NCI-H446 (cell line): ENCODE data around the gene TSPYL2.

Experiments used
- DNase-seq, 2 experiments: peaks; one replicate each; lab custom pipeline; 2025; lab: John Stamatoyannopoulos, UW

Gene TSPYL2

GRCh38 chrX:53080628-53081580 lies 1.3 kb upstream of the TSPYL2 start:
- no peak for DNase-seq

GRCh38 chrX:53082773-53083616 lies 828 bp downstream of the TSPYL2 start:
- no peak for DNase-seq

- no peak for DNase-seq
Measured at GRCh38 chrX:53084043-53084570, 1.9 kb downstream of the TSPYL2 start.

GRCh38 chrX:53084863-53085262 lies 2.7 kb downstream of the TSPYL2 start:
- no peak for DNase-seq

GRCh38 chrX:53085661-53086229 lies 3.6 kb downstream of the TSPYL2 start:
- DNase-seq: no peak

GRCh38 chrX:53086464-53086863 lies 4.3 kb downstream of the TSPYL2 start:
- DNase-seq: no peak

GRCh38 chrX:53087388-53087831 lies 5.2 kb downstream of the TSPYL2 start:
- no peak for DNase-seq

- no peak for DNase-seq
Measured at GRCh38 chrX:53088136-53088974, 6.2 kb downstream of the TSPYL2 start.

- DNase-seq: peak; percentile 6 to 37
Measured at GRCh38 chrX:53089224-53089842, 7.2 kb downstream of the TSPYL2 start.

GRCh38 chrX:53089925-53090324 lies 7.8 kb downstream of the TSPYL2 start:
- DNase-seq: no peak

GRCh38 chrX:53091354-53091753 lies 9.2 kb downstream of the TSPYL2 start:
- DNase-seq: no peak

GRCh38 chrX:53093177-53093655 lies 11.0 kb downstream of the TSPYL2 start:
- peak; percentile 56 to 80 for DNase-seq

GRCh38 chrX:53093748-53094581 lies 11.8 kb downstream of the TSPYL2 start, which contains the start of gene KANTR:
TSS of gene KANTR (plus strand) at chrX:53094142. CDS start at chrX:53124273, 30,131 bp downstream.
- DNase-seq: peak; percentile 90 to 95

GRCh38 chrX:53094582-53094905 lies 12.4 kb downstream of the TSPYL2 start:
- no peak for DNase-seq

- no peak for DNase-seq
Measured at GRCh38 chrX:53095796-53096195, 13.6 kb downstream of the TSPYL2 start.

- DNase-seq: no peak
Measured at GRCh38 chrX:53114864-53115549, 32.8 kb downstream of the TSPYL2 start.

- no peak for DNase-seq
Measured at GRCh38 chrX:53115550-53115874, 33.3 kb downstream of the TSPYL2 start.

GRCh38 chrX:53116101-53116500 lies 33.9 kb downstream of the TSPYL2 start:
- no peak for DNase-seq

GRCh38 chrX:53122013-53122412 lies 39.8 kb downstream of the TSPYL2 start:
- no peak for DNase-seq
